Eye (tissue), 1 donor: Measurements from ENCODE around the gene EXT2.

Experiments used
- DNase-seq: peaks from one replicate; pipeline ENCODE4 v3.0.0-alpha.2; 2015

EXT2 gene

DNA sequence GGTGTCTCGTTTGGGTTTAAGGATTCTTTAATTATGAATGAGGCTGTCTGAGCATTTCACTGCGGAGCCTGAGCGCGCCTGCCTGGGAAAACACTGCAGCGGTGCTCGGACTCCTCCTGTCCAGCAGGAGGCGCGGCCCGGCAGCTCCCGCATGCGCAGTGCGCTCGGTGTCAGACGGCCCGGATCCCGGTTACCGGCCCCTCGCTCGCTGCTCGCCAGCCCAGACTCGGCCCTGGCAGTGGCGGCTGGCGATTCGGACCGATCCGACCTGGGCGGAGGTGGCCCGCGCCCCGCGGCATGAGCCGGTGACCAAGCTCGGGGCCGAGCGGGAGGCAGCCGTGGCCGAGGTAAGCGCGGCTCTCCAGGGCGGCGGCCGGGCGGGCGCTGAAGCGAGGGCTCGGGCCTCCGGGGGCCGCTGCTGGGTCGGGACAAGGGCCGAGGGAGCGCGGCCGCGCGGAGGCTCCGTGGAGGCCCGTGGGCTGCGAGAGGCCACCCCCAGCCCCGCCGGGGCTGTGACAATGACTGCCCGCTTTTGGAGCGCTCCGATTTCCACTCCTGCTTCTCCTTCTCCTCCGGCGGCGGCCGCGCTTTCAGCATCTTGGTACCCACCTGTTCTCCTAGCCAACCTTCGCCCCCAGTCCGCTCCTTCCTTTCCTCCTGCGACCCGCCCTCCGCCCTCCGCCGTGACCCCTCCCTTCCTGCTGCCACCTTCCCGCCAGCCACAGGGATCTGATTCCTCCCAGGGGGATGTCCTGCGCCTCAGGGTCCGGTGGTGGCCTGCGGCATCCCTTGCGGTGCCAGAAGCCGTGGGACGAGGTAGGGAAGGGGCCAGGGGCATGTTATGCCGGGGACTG lies at the start of gene EXT2:
TSS of gene EXT2 (plus strand) at position 173 of the 854 bp plus-strand sequence. CDS start 12,035 bp downstream, outside the sequence.
- DNase-seq = peak; percentile 94

DNA sequence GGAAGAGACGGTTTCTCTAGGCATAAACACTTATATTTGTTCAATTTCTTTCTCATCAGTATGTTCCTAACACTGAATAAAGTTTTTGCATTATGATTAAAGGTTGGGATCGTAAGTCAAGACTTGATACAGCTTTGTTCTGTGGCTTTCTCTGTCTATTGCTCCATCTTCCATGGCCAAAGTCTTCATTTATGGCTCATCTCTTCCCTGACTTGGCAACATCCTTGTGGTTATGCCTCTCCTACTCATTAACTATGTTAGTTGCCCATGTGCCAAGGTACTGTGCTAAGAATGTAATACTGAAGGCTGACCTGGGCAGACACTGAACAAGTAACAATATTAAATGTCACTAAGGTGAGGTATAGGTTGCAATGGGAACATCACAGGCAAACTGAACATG lies 49.3 kb upstream of the EXT2 start:
- DNase-seq = no peak

DNA sequence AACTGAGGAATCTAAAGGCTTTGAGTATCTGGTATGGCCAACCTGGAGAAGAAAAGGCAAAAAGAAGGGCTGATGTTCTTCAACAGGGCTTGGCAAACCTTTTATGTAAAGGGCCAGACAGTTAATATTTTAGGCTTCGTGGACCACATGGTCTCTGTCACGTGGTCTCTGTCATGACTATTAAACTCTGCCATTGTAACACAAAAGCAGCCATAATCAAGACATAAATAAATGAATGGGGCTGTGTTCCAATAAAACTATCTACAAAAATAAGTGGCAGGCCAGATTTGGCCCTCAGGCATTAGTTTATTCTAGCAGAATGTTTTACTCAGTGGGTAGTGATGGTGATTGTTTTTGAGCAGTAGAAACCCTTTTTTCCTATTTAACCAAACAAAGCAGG lies 48.2 kb upstream of the EXT2 start:
- no peak for DNase-seq

DNA sequence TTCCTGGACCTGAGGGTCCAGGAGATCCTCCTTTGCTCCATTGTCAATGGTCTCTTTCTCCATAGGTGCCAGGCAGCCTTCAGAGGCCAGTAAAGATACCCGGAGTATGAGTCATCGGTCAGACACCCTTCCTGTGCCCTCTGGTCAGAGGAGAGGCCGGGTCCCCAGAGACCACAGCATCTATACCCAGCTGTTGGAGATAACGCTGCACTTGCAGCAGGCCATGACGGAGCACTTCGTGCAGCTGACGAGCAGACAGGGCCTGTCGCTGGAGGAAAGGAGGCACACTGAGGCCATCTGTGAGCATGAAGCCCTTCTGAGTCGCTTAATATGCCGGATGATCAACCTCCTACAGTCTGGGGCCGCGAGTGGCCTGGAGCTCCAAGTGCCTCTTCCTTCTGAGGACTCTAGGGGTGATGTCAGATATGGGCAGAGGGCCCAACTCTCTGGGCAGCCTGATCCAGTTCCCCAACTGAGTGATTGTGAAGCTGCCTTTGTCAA lies 47.5 kb upstream of the EXT2 start, which contains the start of gene ACCSL:
TSS of gene ACCSL (plus strand) at position 51 of the 501 bp plus-strand sequence. CDS start at position 107, 56 bp downstream.
- no peak for DNase-seq

DNA sequence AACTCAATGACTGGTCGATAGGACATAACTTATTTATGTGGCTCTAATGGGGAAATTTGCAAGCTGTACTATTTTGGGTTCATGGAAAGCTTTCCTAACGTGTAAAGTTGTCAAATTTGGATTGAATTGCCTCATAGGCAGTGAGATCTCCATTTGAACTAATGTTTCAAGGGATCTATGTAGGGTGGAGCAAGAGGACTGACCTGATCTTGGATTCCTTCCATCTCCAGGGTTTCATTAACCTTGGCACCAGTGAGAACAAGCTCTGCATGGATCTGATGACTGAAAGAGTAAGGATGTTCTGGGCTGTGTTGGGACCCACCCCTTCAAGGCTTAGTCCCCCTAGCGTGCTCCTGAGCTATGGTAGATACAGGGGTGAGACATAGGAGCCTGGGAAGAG lies 45.6 kb upstream of the EXT2 start:
- no peak for DNase-seq

DNA sequence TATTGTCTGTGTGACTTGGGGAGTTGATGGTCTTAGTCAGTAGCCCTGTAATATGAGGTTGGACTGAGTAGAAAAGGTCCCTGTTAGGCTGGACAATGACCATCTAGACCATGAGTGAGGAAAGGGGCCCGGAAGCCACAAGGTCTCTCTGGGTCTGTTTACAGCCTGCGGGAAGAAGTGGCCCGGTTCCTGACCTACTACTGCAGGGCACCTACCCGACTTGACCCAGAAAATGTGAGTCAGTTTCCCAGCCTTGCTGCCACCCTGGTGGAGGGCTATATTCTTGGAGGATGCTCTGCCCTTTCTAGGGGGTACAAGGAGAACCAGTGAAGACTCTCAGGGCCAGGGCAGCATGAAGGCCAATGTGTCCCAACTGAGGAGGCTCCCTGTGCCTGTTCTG lies 44.3 kb upstream of the EXT2 start:
- no peak for DNase-seq

GRCh38 chr11:44057340-44057739 lies 38.1 kb upstream of the EXT2 start:
- DNase-seq = no peak

DNA sequence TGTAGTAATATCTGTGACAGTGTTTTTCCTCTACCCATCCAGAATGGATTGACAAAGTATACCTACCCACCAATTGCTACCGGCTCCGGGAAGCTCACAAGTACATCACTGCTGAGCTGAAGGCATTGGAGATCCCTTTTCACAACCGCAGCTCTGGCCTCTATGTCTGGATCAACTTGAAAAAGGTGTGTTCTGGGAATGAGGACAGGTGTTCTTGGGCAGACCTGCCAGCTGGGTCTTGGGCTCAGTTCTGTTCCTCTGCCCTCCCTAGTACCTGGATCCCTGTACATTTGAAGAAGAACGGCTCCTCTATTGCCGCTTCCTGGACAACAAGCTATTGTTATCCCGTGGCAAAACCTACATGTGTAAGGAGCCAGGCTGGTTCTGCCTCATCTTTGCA lies 37.2 kb upstream of the EXT2 start:
- DNase-seq = no peak

GRCh38 chr11:44065161-44065661 lies 30.3 kb upstream of the EXT2 start:
- DNase-seq = no peak

- DNase-seq = peak; percentile 96
Observed at GRCh38 chr11:44065841-44066731, 29.4 kb upstream of the EXT2 start, which contains the start of gene ACCS. ACCS (plus strand) TSS chr11:44066270; CDS start chr11:44067628, 1,358 bp downstream.

DNA sequence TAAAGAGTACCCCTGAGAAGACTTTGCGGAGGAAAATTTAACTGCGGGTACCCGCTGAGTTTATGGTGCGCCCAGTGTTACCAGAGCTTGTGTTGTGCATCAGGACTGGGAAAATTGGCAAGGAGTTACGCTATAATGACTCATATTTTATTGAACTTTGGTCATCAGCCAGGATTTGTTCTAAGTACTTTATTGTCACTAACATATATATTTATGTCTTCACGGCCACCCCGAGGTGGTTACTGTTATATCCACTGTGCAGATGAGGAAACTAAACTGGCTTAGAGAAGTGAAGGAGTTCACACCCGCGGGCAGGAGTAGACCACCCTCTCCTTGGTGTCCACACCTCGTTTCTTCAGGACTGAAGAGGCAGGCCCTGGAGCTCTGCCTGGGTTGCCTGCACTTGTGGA lies 28.7 kb upstream of the EXT2 start:
- DNase-seq = no peak

DNA sequence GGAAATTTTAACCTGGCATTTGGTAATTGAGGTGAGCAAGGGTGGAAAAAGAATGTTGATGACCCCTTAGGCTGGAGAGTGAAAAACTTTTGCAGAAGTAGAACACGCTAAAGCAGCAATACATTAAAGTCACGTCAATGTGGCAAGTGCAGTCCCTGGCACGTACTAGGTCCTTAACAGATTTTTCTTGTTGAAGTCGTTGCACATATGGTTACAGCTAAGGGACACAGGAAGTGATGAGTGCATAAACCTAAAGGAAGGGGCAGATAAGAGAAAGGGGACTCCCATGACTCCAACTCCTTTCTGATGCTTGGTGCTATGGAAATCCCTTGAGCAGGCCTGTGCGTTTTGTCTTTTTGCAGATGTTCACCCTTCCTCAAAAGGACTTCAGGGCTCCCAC lies 28.2 kb upstream of the EXT2 start:
- DNase-seq = no peak

DNA sequence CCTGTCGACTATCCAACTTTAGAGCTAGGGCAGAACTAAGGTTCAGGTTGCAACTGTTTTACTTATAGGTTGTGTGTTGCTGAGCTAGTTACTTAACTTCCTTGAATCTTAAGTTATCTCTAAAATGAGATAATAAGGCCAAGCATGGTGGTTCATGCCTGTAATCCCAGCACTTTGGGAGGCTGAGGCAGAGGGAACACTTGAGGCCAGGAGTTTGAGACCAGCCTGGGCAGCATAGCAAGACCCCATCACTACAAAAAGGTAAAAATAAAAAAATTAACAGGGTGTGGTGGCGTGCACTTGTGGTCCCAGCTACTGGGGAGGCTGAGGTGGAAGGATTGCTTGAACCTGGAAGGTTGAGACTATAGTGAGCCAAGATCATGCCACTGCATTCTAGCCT lies 27.3 kb upstream of the EXT2 start:
- no peak for DNase-seq

DNA sequence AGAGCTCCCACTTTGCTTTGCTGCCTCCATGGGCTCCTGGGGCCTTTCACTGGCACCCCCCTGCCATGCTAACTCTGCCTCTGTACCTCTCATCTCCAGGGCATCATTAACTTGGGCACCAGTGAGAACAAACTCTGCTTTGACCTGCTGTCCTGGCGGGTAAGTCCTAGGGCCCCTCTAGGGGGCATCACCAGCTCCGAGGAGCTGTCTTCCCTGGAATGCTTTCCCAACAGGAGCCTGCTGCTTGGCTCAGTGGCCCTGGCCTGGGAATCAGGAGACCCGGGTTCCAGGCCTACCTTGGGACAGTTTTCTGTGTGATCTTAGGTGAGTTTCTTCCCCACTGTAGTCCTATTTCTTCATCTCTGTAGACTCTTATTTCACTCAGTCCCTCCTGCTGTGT lies 24.3 kb upstream of the EXT2 start:
- no peak for DNase-seq

- no peak for DNase-seq
Observed at GRCh38 chr11:44072757-44073658, 22.5 kb upstream of the EXT2 start.

GRCh38 chr11:44078794-44079193 lies 16.7 kb upstream of the EXT2 start:
- DNase-seq = no peak

GRCh38 chr11:44079376-44079775 lies 16.1 kb upstream of the EXT2 start:
- DNase-seq = no peak

GRCh38 chr11:44080951-44081350 lies 14.5 kb upstream of the EXT2 start:
- no peak for DNase-seq

- DNase-seq = no peak
Observed at GRCh38 chr11:44082645-44083044, 12.8 kb upstream of the EXT2 start.

- no peak for DNase-seq
Observed at GRCh38 chr11:44083433-44083832, 12.0 kb upstream of the EXT2 start.

- DNase-seq = no peak
Observed at GRCh38 chr11:44083906-44084305, 11.6 kb upstream of the EXT2 start.

DNA sequence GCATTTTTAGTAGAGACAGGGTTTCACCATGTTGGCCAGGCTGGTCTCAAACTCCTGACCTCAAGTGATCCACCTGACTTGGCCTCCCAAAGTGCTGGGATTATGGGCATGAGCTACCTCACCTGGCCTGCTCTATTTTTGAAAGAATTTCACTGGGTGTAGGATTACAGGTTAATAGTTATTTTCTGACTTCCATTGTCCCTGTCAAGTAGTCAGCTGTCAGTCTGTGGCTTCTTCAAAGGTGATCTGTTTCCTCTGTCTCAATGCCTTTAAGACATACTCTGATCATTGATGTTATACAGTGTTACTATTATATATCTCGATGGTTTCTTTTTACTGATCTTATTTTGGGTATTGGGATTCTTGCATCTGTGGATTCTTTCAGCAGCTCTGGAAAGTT lies 10.1 kb upstream of the EXT2 start:
- DNase-seq = no peak
